Suprapubic skin (tissue), 4 donors: Measurements from ENCODE around the gene MOSPD2.

Experiments used
- POLR2A ChIP-seq, 2 donors: fragments of 450-650 bp; IDR thresholded peaks; one replicate each; pipeline ENCODE4 v1.6.1; 2017; ENCODE audit warnings: antibody characterized with exemption in 2 of 2, mild to moderate bottlenecking in 2 of 2, moderate library complexity in 2 of 2
- POLR2AphosphoS5 ChIP-seq, 3 donors: sonication (generic); formaldehyde crosslinking; IDR thresholded peaks; one replicate each; pipeline ENCODE4 v1.6.1; 2017; ENCODE audit warnings: antibody characterized with exemption in 3 of 3

- TF ChIP-seq POLR2AphosphoS5 (IDR thresholded peaks at IDR 0.05) = no peak
- TF ChIP-seq POLR2A (IDR thresholded peaks at IDR 0.05) = no peak
These were observed 47.4 kb upstream of the MOSPD2 start for GRCh38 chrX:14825851-14826250.
